H1 (cell line): ENCODE measurements around the gene SPACA4. TPM values are rescaled to one million over a fixed set of nuclear protein-coding genes. Genes with fewer than 3 reads are reported as not detected.

Experiments used
- CHD7 ChIP-seq: fragments of 300-600 bp; sonication (generic); IDR thresholded peaks from 2 replicates; pipeline ENCODE4 v1.7.1; 2012; ENCODE audit warnings: low read length, moderate library complexity, mild to moderate bottlenecking, inconsistent platforms; ENCODE audit not compliant: insufficient replicate concordance
- RAD21 ChIP-seq, 2 experiments: IDR thresholded peaks in 1 of 2; conservative IDR thresholded peaks in 1 of 2; 2 replicates each; pipeline ENCODE4 v1.6.1; 2011; ENCODE audit warnings: low read depth in 2 of 2, low read length in 2 of 2, improper control_type of control experiment in 1 of 2, inconsistent platforms in 1 of 2, mild to moderate bottlenecking in 1 of 2, moderate library complexity in 1 of 2
- polyA plus RNA-seq, 7 experiments: library from polyadenylated mRNA; depleted of rRNA in 3 of 7; stranded (reverse) in 5 of 7; unstranded in 2 of 7; fragments of >200 nt in 5 of 7; fragments of 200-250 nt in 2 of 7; gene quantifications; 1 replicate in 5 of 7; 2 replicates in 1 of 7; 4 replicates in 1 of 7; pipeline versions ENCODE4 v1.2.1 to v1.2.3, GENCODE V29; 2011 to 2013; ENCODE audit warnings: missing spikeins in 2 of 7, mixed read lengths in 2 of 7
- total RNA-seq: library from RNA; stranded (reverse); fragmentation: NEBNext Ultra II Directional; extraction: Animal tissue kit (Norgen Biotek cat#: 25700); gene quantifications from 2 replicates; pipeline ENCODE4 v1.2.1, GENCODE V29; 2021

Gene SPACA4
- total and polyA plus RNA-seq, 2 of the 8 experiments (the other 6 are each of a cell fraction or from before 2014, with no cell fraction given), result not detected

GRCh38 chr19:48578891-48579290, 27.7 kb upstream of the SPACA4 start (continued):
- TF ChIP-seq CHD7 (no peak), RAD21 (IDR thresholded peaks at IDR 0.05 in 1 of 2, conservative IDR thresholded peaks at IDR 0.05 in 1 of 2; ENCODE audit: low read depth in 2 of 2, low read length in 2 of 2) (no peak)
